Activated CD8-positive, alpha-beta T cell treated with anti-CD3 and anti-CD28 coated beads for 36 hours (primary cell): ENCODE measurements around the gene AIFM3. TPM values are rescaled to one million over a fixed set of nuclear protein-coding genes. Genes with fewer than 3 reads are reported as not detected.
A peak's percentile ranks its signal among the peaks of the same experiment; 100 is the strongest.

Source experiments
- ATAC-seq: fragments of 200-7000 bp; cut with Tn5 transposase; one replicate; pipeline ENCODE4 v1.10.0; 2021; ENCODE audit warnings: mild to moderate bottlenecking, moderate library complexity
- CTCF ChIA-PET: fragments of 350-600 bp; sonication (Branson Sonifier 250); formaldehyde crosslinking; loops from one replicate; lab custom pipeline; 2021; ENCODE audit warnings: antibody characterized with exemption; lab: Charles Lee
- POLR2A ChIA-PET: fragments of 350-600 bp; sonication (Branson Sonifier 250); formaldehyde crosslinking; loops from one replicate; lab custom pipeline; 2021; ENCODE audit warnings: antibody characterized with exemption; lab: Charles Lee
- DNase-seq: peaks from one replicate; pipeline ENCODE4 v3.0.0-alpha.2; 2020
- H3K27ac Mint-ChIP-seq: one replicate; pipeline ENCODE4 v1.8.0; 2021; ENCODE audit warnings: mild to moderate bottlenecking, mixed read lengths
- H3K27me3 Mint-ChIP-seq: one replicate; pipeline ENCODE4 v1.8.0; 2021; ENCODE audit warnings: mixed read lengths
- H3K36me3 Mint-ChIP-seq: one replicate; pipeline ENCODE4 v1.8.0; 2021; ENCODE audit warnings: low read depth, mixed read lengths
- H3K4me1 Mint-ChIP-seq: one replicate; pipeline ENCODE4 v1.8.0; 2021; ENCODE audit warnings: low read depth, mixed read lengths
- H3K4me3 Mint-ChIP-seq: one replicate; pipeline ENCODE4 v1.8.0; 2021; ENCODE audit warnings: mild to moderate bottlenecking, moderate library complexity, mixed read lengths
- H3K9me3 Mint-ChIP-seq: one replicate; pipeline ENCODE4 v1.8.0; 2021; ENCODE audit warnings: mixed read lengths
- intact Hi-C: fragments of 100-400 bp; cut with micrococcal nuclease; formaldehyde crosslinking; loops from one replicate; pipeline ENCODE4 v1.10.0; 2022
- total RNA-seq, 2 experiments: library from RNA; stranded (reverse); gene quantifications; one replicate each; pipeline ENCODE4 v1.2.3, GENCODE V29; 2021
- TF ChIP-seq, protein P1 (sequence below): fragments of 200-600 bp; IDR thresholded peaks from one replicate; pipeline ENCODE4 v1.8.0; 2022; ENCODE audit warnings: antibody characterized with exemption, mild to moderate bottlenecking

Gene AIFM3
- total RNA-seq, 2 experiments from 2014 or later, result 0.25 to 0.40 TPM

DNA sequence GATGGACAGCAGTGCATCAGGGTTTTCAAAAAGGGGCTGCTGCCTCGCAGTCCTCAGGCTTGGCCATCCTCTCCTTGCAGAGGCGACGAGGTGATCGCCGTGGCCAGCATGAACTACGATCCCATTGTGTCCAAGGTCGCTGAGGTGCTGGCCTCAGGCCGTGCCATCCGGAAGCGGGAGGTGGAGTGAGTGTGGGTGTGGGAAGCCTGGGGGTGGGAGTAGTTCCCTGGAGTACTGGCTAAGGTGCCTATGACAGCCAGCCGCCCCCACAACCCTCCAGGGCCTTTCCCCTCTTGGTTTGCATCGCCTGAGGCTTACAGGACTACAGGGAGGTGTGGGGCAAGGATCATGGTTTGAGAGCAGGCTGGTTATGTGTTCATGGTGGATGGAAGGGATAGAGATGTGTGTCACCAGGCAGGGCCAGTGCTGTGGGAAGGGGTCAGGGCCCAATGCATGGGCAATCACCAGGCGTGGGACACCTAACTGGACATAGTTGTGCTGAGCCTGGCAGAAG, 12.9 kb downstream of the AIFM3 start:
- Mint-ChIP-seq H3K36me3 (peaks cover 6% of the 10 kb centered on the region), H3K27me3 (no peaks in the 10 kb centered on the region), H3K4me3 (peak overlapping the region; percentile 10), H3K27ac (no peak overlapping the region), H3K9me3 (peaks cover 4% of the 10 kb centered on the region), H3K4me1 (peaks cover 40% of the 10 kb centered on the region)
- intact Hi-C loops, result loop anchor here (10.0 kb wide), 1 partner anchor 55 kb away; no protein-coding TSS in a partner anchor
- ATAC-seq (no peak), DNase-seq (peak; percentile 40)
- POLR2A ChIA-PET, result interaction anchor here (5.2 kb wide), 1 partner anchor 21 kb away, joined by 51 read pairs; the partner anchor contains the start of gene THAP7
- TF ChIP-seq, protein P1, sequence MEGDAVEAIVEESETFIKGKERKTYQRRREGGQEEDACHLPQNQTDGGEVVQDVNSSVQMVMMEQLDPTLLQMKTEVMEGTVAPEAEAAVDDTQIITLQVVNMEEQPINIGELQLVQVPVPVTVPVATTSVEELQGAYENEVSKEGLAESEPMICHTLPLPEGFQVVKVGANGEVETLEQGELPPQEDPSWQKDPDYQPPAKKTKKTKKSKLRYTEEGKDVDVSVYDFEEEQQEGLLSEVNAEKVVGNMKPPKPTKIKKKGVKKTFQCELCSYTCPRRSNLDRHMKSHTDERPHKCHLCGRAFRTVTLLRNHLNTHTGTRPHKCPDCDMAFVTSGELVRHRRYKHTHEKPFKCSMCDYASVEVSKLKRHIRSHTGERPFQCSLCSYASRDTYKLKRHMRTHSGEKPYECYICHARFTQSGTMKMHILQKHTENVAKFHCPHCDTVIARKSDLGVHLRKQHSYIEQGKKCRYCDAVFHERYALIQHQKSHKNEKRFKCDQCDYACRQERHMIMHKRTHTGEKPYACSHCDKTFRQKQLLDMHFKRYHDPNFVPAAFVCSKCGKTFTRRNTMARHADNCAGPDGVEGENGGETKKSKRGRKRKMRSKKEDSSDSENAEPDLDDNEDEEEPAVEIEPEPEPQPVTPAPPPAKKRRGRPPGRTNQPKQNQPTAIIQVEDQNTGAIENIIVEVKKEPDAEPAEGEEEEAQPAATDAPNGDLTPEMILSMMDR, result no peak
- CTCF ChIA-PET, result interaction anchor here (0.7 to 4.2 kb wide), 2 partner anchors 18 to 63 kb away, joined by 3 to 13 read pairs; partner anchors contain the start of gene CRKL

DNA sequence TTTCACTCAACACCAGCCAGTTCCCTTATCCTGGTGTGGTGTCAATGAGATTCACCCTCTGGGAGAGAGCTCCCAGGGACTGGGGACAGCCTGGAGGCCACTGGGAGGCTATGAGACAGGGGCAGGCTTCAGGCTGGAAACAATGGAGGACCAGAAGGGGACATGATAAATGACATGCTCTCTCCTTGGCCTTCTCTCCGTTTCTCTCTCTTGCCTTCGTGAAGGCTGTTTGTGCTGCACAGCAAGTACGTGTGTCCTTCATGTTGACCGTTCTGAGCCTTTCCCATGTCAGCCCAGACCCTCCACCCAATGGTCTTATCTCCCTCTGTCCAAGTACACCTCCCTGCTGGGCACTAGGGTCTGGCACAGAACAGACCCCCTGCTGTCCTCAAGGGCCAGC, 13.5 kb downstream of the AIFM3 start:
- Mint-ChIP-seq H3K4me3 (peak overlapping the region; percentile 92), H3K27me3 (no peaks in the 10 kb centered on the region), H3K4me1 (peaks cover 40% of the 10 kb centered on the region), H3K27ac (peak overlapping the region; percentile 84), H3K9me3 (peaks cover 4% of the 10 kb centered on the region), H3K36me3 (peaks cover 6% of the 10 kb centered on the region)
- TF ChIP-seq, protein P1, result no peak
- no peak for ATAC-seq
- no peak for DNase-seq
- POLR2A ChIA-PET, result interaction anchor here (5.2 kb wide), 1 partner anchor 21 kb away, joined by 51 read pairs; the partner anchor contains the start of gene THAP7
- CTCF ChIA-PET, result interaction anchor here (2.2 to 4.2 kb wide), 2 partner anchors 9 to 19 kb away, joined by 8 to 13 read pairs; no protein-coding TSS in a partner anchor
- intact Hi-C loops, result no loop called here

DNA sequence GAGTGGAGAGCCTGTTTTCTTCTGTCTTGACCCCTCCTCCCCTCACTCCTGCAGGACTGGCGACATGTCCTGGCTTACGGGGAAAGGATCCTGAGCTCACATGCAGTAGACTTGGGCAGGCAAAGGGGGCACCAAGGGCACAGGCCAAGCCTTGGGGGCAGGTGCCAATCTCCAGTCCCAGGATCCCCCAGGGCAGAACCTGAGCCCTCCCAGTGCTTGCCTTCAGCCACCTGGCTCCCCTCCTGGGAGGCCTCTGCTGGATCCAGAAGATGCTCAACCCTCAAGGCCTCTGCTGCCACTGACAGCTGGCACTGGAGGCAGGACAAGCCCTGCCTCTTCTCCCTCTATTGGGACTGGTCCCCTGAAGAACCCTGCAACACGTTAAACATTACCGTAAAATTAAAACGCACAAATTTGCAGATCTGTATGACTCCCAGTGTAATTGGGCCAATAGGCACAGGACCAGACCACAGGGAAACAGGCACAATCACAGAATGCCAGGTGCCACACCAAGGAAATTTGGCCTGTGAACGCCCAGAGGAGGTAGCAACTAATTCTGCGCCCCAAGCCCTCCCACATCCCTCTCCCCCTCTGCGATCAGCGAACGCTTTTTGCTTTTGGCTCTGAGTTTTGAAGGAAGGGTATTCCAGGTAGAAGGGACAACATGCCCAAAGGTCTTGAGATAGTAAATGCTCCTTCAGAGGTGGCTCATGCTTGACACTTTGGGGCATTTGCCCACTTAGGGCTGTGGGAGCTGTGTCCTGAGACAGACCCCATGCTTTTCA, 14.1 kb downstream of the AIFM3 start:
- CTCF ChIA-PET, result interaction anchor here (1.0 to 4.2 kb wide), 5 partner anchors 9 to 95 kb away, joined by 3 to 13 read pairs (median 6); no protein-coding TSS in a partner anchor

DNA sequence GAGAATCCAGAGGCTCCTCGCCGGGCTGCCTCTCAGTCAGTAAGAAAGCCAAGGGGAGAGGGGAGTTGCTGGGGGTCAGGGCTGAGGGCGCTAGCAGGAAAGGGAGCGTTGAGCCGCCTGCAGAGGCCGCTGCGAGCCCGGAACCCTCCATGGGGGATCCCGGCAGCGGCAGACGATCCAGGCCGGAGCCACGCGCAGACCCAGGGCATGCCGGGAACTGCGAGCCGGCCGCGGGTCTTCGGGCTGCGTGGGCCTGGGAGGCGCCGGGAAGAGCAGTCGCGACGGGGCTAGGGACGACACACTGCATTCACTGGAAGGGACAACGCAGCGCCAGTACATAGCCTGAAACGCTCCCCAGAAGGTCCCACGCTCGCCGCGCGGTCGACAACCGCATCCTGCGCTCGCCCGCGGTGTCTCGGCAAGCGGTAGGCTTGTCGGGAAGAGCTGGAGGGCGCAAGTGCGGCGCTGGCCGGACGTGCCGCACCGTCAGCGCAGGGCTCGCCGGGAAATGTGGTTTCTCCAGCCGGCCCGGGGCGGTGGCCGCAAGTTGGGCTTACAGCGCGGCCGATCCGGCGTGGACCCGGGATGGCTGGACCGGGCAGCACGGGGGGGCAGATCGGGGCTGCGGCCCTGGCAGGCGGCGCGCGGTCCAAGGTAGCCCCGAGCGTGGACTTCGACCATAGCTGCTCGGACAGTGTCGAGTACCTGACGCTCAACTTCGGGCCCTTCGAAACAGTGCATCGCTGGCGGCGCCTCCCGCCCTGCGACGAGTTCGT, 14.9 kb downstream of the AIFM3 start, which contains the start of gene LZTR1:
Gene LZTR1 (plus strand): TSS at position 511 of the 776 bp plus-strand sequence. CDS start 75 bp downstream, at position 586.
- intact Hi-C loops, result no loop called here
- DNase-seq, result peak; percentile 79
- H3K27ac Mint-ChIP-seq, result peak within 1 kb of the TSS; percentile 84
- no peaks in the 10 kb centered on the region for H3K27me3 Mint-ChIP-seq
- CTCF ChIA-PET, result interaction anchor here (1.0 to 4.2 kb wide), 7 partner anchors 8 to 96 kb away, joined by 3 to 13 read pairs (median 3); no protein-coding TSS in a partner anchor
- POLR2A ChIA-PET, result interaction anchor here (0.7 to 5.2 kb wide), 6 partner anchors 9 to 32 kb away, joined by 3 to 51 read pairs (median 4); partner anchors contain the start of gene THAP7
- ATAC-seq, result peak; percentile 72
- peaks cover 40% of the 10 kb centered on the region for H3K4me1 Mint-ChIP-seq
- H3K36me3 Mint-ChIP-seq, result peaks cover 11% of the 10 kb centered on the region
- peak within 1 kb of the TSS; percentile 92 for H3K4me3 Mint-ChIP-seq
- TF ChIP-seq, protein P1, result peak; percentile 56
- H3K9me3 Mint-ChIP-seq, result peaks cover 4% of the 10 kb centered on the region

More for the DNA sequence above, 14.1 kb downstream of the AIFM3 start:
- Mint-ChIP-seq H3K27me3 (no peaks in the 10 kb centered on the region), H3K4me1 (peaks cover 40% of the 10 kb centered on the region), H3K36me3 (peaks cover 6% of the 10 kb centered on the region), H3K27ac (peak overlapping the region; percentile 84), H3K4me3 (peak overlapping the region; percentile 92), H3K9me3 (peaks cover 4% of the 10 kb centered on the region)
- DNase-seq, result no peak
- POLR2A ChIA-PET, result interaction anchor here (0.7 to 5.2 kb wide), 4 partner anchors 13 to 33 kb away, joined by 3 to 51 read pairs (median 6); partner anchors contain the start of gene THAP7
- TF ChIP-seq, protein P1, result no peak
- ATAC-seq, result no peak
- intact Hi-C loops, result no loop called here
